ENCODE results near the gene SLC2A13. TPM values are rescaled to one million over a fixed set of nuclear protein-coding genes. Genes with fewer than 3 reads are reported as not detected.

SLC2A13 gene
- total and polyA plus RNA-seq, 3 donors from 2014 or later, result 3.3 to 19.8 (median 18.0) TPM

- 87 to 92% methylated on average over 5 of the region's 5 CpGs for WGBS, 2 donors
- intact Hi-C loops (cut with DNase I; ENCODE audit: low total_unique reads), result no loop called here
- Histone ChIP-seq H3K36me3 (ENCODE audit: low read depth, missing control alignments) (no peaks in the 10 kb centered on the region), H3K27ac (no peak overlapping the region), H3K9me3 (no peaks in the 10 kb centered on the region), H3K4me3 (no peak overlapping the region), H3K27me3 (no peaks in the 10 kb centered on the region), H3K4me1 (no peaks in the 10 kb centered on the region)
- TF ChIP-seq POLR2A (IDR thresholded peaks at IDR 0.05) (no peak), CTCF (IDR thresholded peaks at IDR 0.05) (peak in 2 of 3 experiments; percentile 12 to 19)
- no peak for DNase-seq
Measured at GRCh38 chr12:39807043-39807442, 298.8 kb downstream of the SLC2A13 start.

- TF ChIP-seq POLR2A (IDR thresholded peaks at IDR 0.05) (no peak), CTCF (IDR thresholded peaks at IDR 0.05) (no peak)
- no peak for DNase-seq
- H3K27ac ChIP-seq, result no peak overlapping the region
- H3K9me3 ChIP-seq, result no peaks in the 10 kb centered on the region
- WGBS, 2 donors, result 64 to 67% methylated on average over 2 of the region's 2 CpGs
- intact Hi-C loops (cut with DNase I; ENCODE audit: low total_unique reads), result no loop called here
- no peaks in the 10 kb centered on the region for H3K4me1 ChIP-seq
- H3K4me3 ChIP-seq, result no peak overlapping the region
- no peaks in the 10 kb centered on the region for H3K27me3 ChIP-seq
- no peaks in the 10 kb centered on the region for H3K36me3 ChIP-seq (ENCODE audit: low read depth, missing control alignments)
Measured at GRCh38 chr12:39805651-39806050, 300.2 kb downstream of the SLC2A13 start.

- intact Hi-C loops (cut with DNase I; ENCODE audit: low total_unique reads), result no loop called here
- TF ChIP-seq POLR2A (IDR thresholded peaks at IDR 0.05) (no peak), CTCF (IDR thresholded peaks at IDR 0.05) (no peak)
- no peaks in the 10 kb centered on the region for H3K27me3 ChIP-seq
- no peak overlapping the region for H3K4me3 ChIP-seq
- no peaks in the 10 kb centered on the region for H3K9me3 ChIP-seq
- DNase-seq, result no peak
- no peak overlapping the region for H3K27ac ChIP-seq
- H3K36me3 ChIP-seq (ENCODE audit: low read depth, missing control alignments), result no peaks in the 10 kb centered on the region
- WGBS, 2 donors, result 68 to 70% methylated on average over 4 of the region's 4 CpGs
- H3K4me1 ChIP-seq, result no peaks in the 10 kb centered on the region
Measured at GRCh38 chr12:39804898-39805297, 301.0 kb downstream of the SLC2A13 start.

GRCh38 chr12:39804479-39804878 is 301.4 kb downstream of the SLC2A13 start:
- Histone ChIP-seq H3K4me3 (no peak overlapping the region), H3K9me3 (no peaks in the 10 kb centered on the region), H3K4me1 (no peaks in the 10 kb centered on the region), H3K27ac (no peak overlapping the region), H3K27me3 (no peaks in the 10 kb centered on the region), H3K36me3 (ENCODE audit: low read depth, missing control alignments) (no peaks in the 10 kb centered on the region)
- 55 to 72% methylated on average over 1 of the region's 1 CpG for WGBS, 2 donors
- intact Hi-C loops (cut with DNase I; ENCODE audit: low total_unique reads), result no loop called here
- TF ChIP-seq CTCF (IDR thresholded peaks at IDR 0.05) (no peak), POLR2A (IDR thresholded peaks at IDR 0.05) (no peak)
- DNase-seq, result no peak

- WGBS, 2 donors, result 84 to 89% methylated on average over 2 of the region's 2 CpGs
- no peaks in the 10 kb centered on the region for H3K9me3 ChIP-seq
- intact Hi-C loops (cut with DNase I; ENCODE audit: low total_unique reads), result no loop called here
- no peaks in the 10 kb centered on the region for H3K36me3 ChIP-seq (ENCODE audit: low read depth, missing control alignments)
- no peaks in the 10 kb centered on the region for H3K27me3 ChIP-seq
- no peak overlapping the region for H3K27ac ChIP-seq
- no peaks in the 10 kb centered on the region for H3K4me1 ChIP-seq
- TF ChIP-seq POLR2A (IDR thresholded peaks at IDR 0.05), result no peak
- DNase-seq, result no peak
- H3K4me3 ChIP-seq, result no peak overlapping the region
Measured at GRCh38 chr12:39803151-39803550, 302.7 kb downstream of the SLC2A13 start.

Data from testis (tissue), 3 donors.